GM23338 (cell line): ENCODE data around the gene RGS16. TPM values are rescaled to one million over a fixed set of nuclear protein-coding genes. Genes with fewer than 3 reads are reported as not detected.

Experiments used
- ATAC-seq: fragments of 200-7000 bp; cut with Tn5 transposase; 3 replicates; pipeline ENCODE4 v1.9.1; 2020
- DNase-seq: peaks from one replicate; pipeline ENCODE4 v3.0.0-alpha.2; 2015; ENCODE audit warnings: low spot score
- H2AFZ ChIP-seq: fragments of 200-600 bp; sonication (generic); 2 replicates; pipeline ENCODE4 v1.8.0; 2016; ENCODE audit warnings: antibody characterized with exemption, mild to moderate bottlenecking, moderate library complexity
- H3F3A ChIP-seq: fragments of 200-600 bp; sonication (generic); replicated peaks from 2 replicates; pipeline ENCODE4 v1.8.0; 2017; ENCODE audit warnings: antibody characterized with exemption, mixed run types, low read depth
- H3K27ac ChIP-seq: fragments of 200-600 bp; sonication (generic); 2 replicates; pipeline ENCODE4 v1.6.1; 2016; ENCODE audit warnings: low read depth
- H3K27me3 ChIP-seq: fragments of 200-600 bp; sonication (generic); 2 replicates; pipeline ENCODE4 v1.8.0; 2016; ENCODE audit warnings: mild to moderate bottlenecking, mixed run types, moderate library complexity; ENCODE audit not compliant: insufficient read depth
- H3K36me3 ChIP-seq: fragments of 200-600 bp; sonication (generic); 2 replicates; pipeline ENCODE4 v1.8.0; 2016; ENCODE audit warnings: mild to moderate bottlenecking; ENCODE audit not compliant: insufficient read depth
- H3K4me1 ChIP-seq: fragments of 200-600 bp; sonication (generic); 2 replicates; pipeline ENCODE4 v1.8.0; 2016; ENCODE audit warnings: mild to moderate bottlenecking, moderate library complexity; ENCODE audit not compliant: insufficient read depth
- H3K4me2 ChIP-seq: fragments of 200-600 bp; sonication (generic); 2 replicates; pipeline ENCODE4 v1.7.1; 2017; ENCODE audit warnings: mixed run types
- H3K4me3 ChIP-seq: fragments of 200-600 bp; sonication (generic); 2 replicates; pipeline ENCODE4 v1.6.1; 2016; ENCODE audit warnings: mixed run types
- H3K79me2 ChIP-seq: fragments of 200-600 bp; sonication (generic); replicated peaks from 2 replicates; pipeline ENCODE4 v1.8.0; 2017; ENCODE audit warnings: mild to moderate bottlenecking; ENCODE audit not compliant: insufficient read depth
- H3K9me2 ChIP-seq: fragments of 200-600 bp; sonication (generic); 2 replicates; pipeline ENCODE4 v1.8.0; 2017; ENCODE audit not compliant: insufficient read depth
- H4K20me1 ChIP-seq: fragments of 200-600 bp; sonication (generic); replicated peaks from 2 replicates; pipeline ENCODE4 v1.8.0; 2017; ENCODE audit warnings: mild to moderate bottlenecking; ENCODE audit not compliant: insufficient read depth
- H3K27ac Mint-ChIP-seq: 2 replicates; pipeline ENCODE4 v1.8.0; 2020; ENCODE audit warnings: inconsistent platforms, mild to moderate bottlenecking, moderate library complexity, mixed read lengths
- H3K27me3 Mint-ChIP-seq: 3 replicates; pipeline ENCODE4 v1.8.0; 2022; ENCODE audit warnings: low read depth, mild to moderate bottlenecking, moderate library complexity, mixed read lengths, inconsistent platforms; ENCODE audit not compliant: insufficient read depth, poor library complexity
- H3K36me3 Mint-ChIP-seq: 3 replicates; pipeline ENCODE4 v1.8.0; 2021; ENCODE audit warnings: low read depth, mild to moderate bottlenecking, inconsistent platforms, moderate library complexity, mixed read lengths
- H3K4me1 Mint-ChIP-seq: 3 replicates; pipeline ENCODE4 v1.8.0; 2020; ENCODE audit warnings: mild to moderate bottlenecking, inconsistent platforms, mixed read lengths
- H3K4me3 Mint-ChIP-seq: 3 replicates; pipeline ENCODE4 v1.8.0; 2021; ENCODE audit warnings: moderate library complexity, mild to moderate bottlenecking, inconsistent platforms, mixed read lengths
- H3K9me3 Mint-ChIP-seq: 3 replicates; pipeline ENCODE4 v1.8.0; 2020; ENCODE audit warnings: moderate library complexity, mild to moderate bottlenecking, inconsistent platforms, mixed read lengths
- EZH2phosphoT487 ChIP-seq: fragments of 200-600 bp; sonication (generic); IDR thresholded peaks from one replicate; pipeline ENCODE4 v1.8.1; 2018; ENCODE audit warnings: antibody characterized with exemption; ENCODE audit not compliant: unreplicated experiment
- JUNB ChIP-seq: IDR thresholded peaks from one replicate; pipeline ENCODE4 v1.6.1; 2016; ENCODE audit warnings: antibody characterized with exemption; ENCODE audit not compliant: unreplicated experiment
- NANOG ChIP-seq: IDR thresholded peaks from 2 replicates; pipeline ENCODE4 v1.6.1; 2016; ENCODE audit warnings: antibody characterized with exemption, borderline replicate concordance
- POLR2AphosphoS5 ChIP-seq: IDR thresholded peaks from 2 replicates; pipeline ENCODE4 v1.6.1; 2016; ENCODE audit warnings: antibody characterized with exemption, low read depth
- STAT1 ChIP-seq: IDR thresholded peaks from one replicate; pipeline ENCODE4 v1.6.1; 2016; ENCODE audit warnings: antibody characterized with exemption; ENCODE audit not compliant: unreplicated experiment
- ZNF114 ChIP-seq: fragments of 250-450 bp; sonication (Bioruptor Pico); IDR thresholded peaks from 2 replicates; pipeline ENCODE4 v1.5.0; 2020; ENCODE audit warnings: mild to moderate bottlenecking, moderate library complexity
- ZNF331 ChIP-seq: fragments of 250-450 bp; sonication (Bioruptor Pico); IDR thresholded peaks from 2 replicates; pipeline ENCODE4 v1.5.0; 2020; ENCODE audit warnings: low read depth, mild to moderate bottlenecking, moderate library complexity
- ZNF462 ChIP-seq: fragments of 250-450 bp; sonication (Bioruptor Pico); IDR thresholded peaks from 2 replicates; pipeline ENCODE4 v1.5.0; 2020; ENCODE audit warnings: mild to moderate bottlenecking, moderate library complexity
- polyA plus RNA-seq: library from polyadenylated mRNA; unstranded; fragments of >200 nt; fragmentation: Nextera tagmentation; extraction: Ambion mirVana; gene quantifications from 2 replicates; pipeline ENCODE4 v1.2.1, GENCODE V29; 2016
- total RNA-seq: library from RNA; depleted of rRNA; stranded (reverse); fragments of >200 nt; shearing (Covaris generic); gene quantifications from 2 replicates; pipeline ENCODE4 v1.2.3, GENCODE V29; 2014
- TF ChIP-seq, protein P1 (sequence below): IDR thresholded peaks from one replicate; pipeline ENCODE4 v1.6.1; 2018; ENCODE audit warnings: antibody characterized with exemption; ENCODE audit not compliant: unreplicated experiment

The RGS16 gene
- total and polyA plus RNA-seq, 2 experiments from 2014 or later = 15.4 to 31.6 TPM

DNA sequence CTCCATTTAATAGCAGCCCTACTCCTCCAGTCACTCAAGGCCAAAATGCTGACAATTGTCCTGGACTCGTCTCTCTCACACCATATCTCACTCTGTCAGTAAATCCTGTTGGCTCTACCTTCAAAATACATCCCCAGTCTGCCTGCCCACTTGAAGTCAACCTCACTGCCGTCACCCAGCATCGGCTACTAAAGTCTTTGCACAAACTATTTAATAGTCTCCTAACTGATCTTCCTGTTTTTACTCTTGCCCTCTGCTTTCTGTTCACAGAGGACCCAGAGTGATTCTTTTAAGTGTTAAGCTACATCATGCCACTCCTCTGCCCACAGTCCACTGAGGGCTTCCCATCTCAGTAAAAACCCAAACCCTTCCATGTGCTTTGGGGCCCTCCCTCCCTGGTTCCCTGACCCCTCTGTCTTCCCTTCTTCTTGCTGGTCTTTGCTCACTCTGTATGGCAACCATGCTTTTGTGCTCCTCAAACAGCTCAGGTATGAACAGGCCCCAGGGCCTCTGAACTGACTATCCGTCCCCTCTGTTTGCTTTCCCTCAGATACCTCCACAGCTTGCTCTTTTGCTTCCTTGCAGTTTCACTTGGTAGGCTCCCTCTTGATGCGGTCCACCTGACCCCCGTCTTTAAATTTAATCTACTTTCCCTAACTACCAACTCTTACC lies 34.1 kb downstream of the RGS16 start:
- no peaks in the 10 kb centered on the region; the same call in 2 of the 3 replicates for H3K9me3 Mint-ChIP-seq
- no peaks in the 10 kb centered on the region for H3K27me3 Mint-ChIP-seq
- H3K27ac Mint-ChIP-seq = no peak overlapping the region
- H3K27me3 ChIP-seq = no peaks in the 10 kb centered on the region
- no peaks in the 10 kb centered on the region for H4K20me1 ChIP-seq
- 0 out of 2 replicates have a peak, but pooled peaks cover 3% of the 10 kb centered on the region for H3K9me2 ChIP-seq
- no peaks in the 10 kb centered on the region for H3F3A ChIP-seq
- H3K4me1 Mint-ChIP-seq = no peaks in the 10 kb centered on the region; the same call in 2 of the 3 replicates
- H3K36me3 ChIP-seq = no peaks in the 10 kb centered on the region
- H2AFZ ChIP-seq = no peak overlapping the region
- H3K4me2 ChIP-seq = no peak overlapping the region
- H3K4me3 Mint-ChIP-seq = no peak overlapping the region
- no peak overlapping the region for H3K4me3 ChIP-seq
- no peaks in the 10 kb centered on the region for H3K36me3 Mint-ChIP-seq
- H3K27ac ChIP-seq = no peak overlapping the region
- ATAC-seq (no peak), DNase-seq (no peak)
- no peaks in the 10 kb centered on the region for H3K79me2 ChIP-seq
- no peak for TF ChIP-seq NANOG
- no peak for TF ChIP-seq ZNF331
- no peak for TF ChIP-seq POLR2AphosphoS5
- TF ChIP-seq ZNF462 (CRISPR knock-in tag) = no peak
- no peak for TF ChIP-seq ZNF114 (CRISPR knock-in tag)
- no peak for TF ChIP-seq JUNB
- no peak for TF ChIP-seq EZH2phosphoT487
- TF ChIP-seq, protein P1, sequence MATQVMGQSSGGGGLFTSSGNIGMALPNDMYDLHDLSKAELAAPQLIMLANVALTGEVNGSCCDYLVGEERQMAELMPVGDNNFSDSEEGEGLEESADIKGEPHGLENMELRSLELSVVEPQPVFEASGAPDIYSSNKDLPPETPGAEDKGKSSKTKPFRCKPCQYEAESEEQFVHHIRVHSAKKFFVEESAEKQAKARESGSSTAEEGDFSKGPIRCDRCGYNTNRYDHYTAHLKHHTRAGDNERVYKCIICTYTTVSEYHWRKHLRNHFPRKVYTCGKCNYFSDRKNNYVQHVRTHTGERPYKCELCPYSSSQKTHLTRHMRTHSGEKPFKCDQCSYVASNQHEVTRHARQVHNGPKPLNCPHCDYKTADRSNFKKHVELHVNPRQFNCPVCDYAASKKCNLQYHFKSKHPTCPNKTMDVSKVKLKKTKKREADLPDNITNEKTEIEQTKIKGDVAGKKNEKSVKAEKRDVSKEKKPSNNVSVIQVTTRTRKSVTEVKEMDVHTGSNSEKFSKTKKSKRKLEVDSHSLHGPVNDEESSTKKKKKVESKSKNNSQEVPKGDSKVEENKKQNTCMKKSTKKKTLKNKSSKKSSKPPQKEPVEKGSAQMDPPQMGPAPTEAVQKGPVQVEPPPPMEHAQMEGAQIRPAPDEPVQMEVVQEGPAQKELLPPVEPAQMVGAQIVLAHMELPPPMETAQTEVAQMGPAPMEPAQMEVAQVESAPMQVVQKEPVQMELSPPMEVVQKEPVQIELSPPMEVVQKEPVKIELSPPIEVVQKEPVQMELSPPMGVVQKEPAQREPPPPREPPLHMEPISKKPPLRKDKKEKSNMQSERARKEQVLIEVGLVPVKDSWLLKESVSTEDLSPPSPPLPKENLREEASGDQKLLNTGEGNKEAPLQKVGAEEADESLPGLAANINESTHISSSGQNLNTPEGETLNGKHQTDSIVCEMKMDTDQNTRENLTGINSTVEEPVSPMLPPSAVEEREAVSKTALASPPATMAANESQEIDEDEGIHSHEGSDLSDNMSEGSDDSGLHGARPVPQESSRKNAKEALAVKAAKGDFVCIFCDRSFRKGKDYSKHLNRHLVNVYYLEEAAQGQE = no peak
- no peak for TF ChIP-seq STAT1
- H3K4me1 ChIP-seq = no peaks in the 10 kb centered on the region
